ENCODE data around the gene OR2B2. TPM values are rescaled to one million over a fixed set of nuclear protein-coding genes. Genes with fewer than 3 reads are reported as not detected.
"Not testable (repeated sequence)": the region's sequence is repeated elsewhere in the genome, so short reads cannot be mapped to it uniquely, and the experiment has no call there.

Gene OR2B2
- total RNA-seq, result not detected

GRCh38 chr6:27911956-27912446, at the start of gene OR2B2:
Gene OR2B2 (minus strand): TSS chr6:27912396. CDS start chr6:27912319, 77 bp downstream.
- 72 to 74% methylated on average over 2 of the region's 2 CpGs for WGBS, 2 donors
- no peak within 1 kb of the TSS for H3K4me3 ChIP-seq
- no peaks in the 10 kb centered on the region for H3K36me3 ChIP-seq
- intact Hi-C loops (cut with DNase I), result no loop called here
- TF ChIP-seq POLR2A (IDR thresholded peaks at IDR 0.05) (no peak), CTCF (IDR thresholded peaks at IDR 0.05) (no peak)
- H3K4me1 ChIP-seq, result no peaks in the 10 kb centered on the region
- H3K9me3 ChIP-seq, result no peaks in the 10 kb centered on the region
- peaks cover 0 to 4% (median 0%) of the 10 kb centered on the region in 4 donors for H3K27me3 ChIP-seq
- no peak within 1 kb of the TSS for H3K27ac ChIP-seq
- DNase-seq, result no peak

- H3K27me3 ChIP-seq, result peaks cover 0 to 8% (median 0%) of the 10 kb centered on the region in 4 donors
- intact Hi-C loops (cut with DNase I), result no loop called here
- no peak overlapping the region for H3K4me3 ChIP-seq
- no peaks in the 10 kb centered on the region for H3K36me3 ChIP-seq
- no peaks in the 10 kb centered on the region for H3K4me1 ChIP-seq
- DNase-seq, result no peak
- TF ChIP-seq POLR2A (IDR thresholded peaks at IDR 0.05) (no peak), CTCF (IDR thresholded peaks at IDR 0.05) (no peak)
- WGBS, 2 donors, result 60 to 70% methylated on average over 4 of the region's 4 CpGs
- no peak overlapping the region for H3K27ac ChIP-seq
- H3K9me3 ChIP-seq, result no peaks in the 10 kb centered on the region
These were observed 45.3 kb upstream of the OR2B2 start for GRCh38 chr6:27957516-27957915.

- Histone ChIP-seq H3K27ac (no peak within 1 kb of the TSS), H3K4me3 (no peak within 1 kb of the TSS), H3K4me1 (no peaks in the 10 kb centered on the region), H3K9me3 (no peaks in the 10 kb centered on the region), H3K27me3 (peaks cover 0 to 14% (median 0%) of the 10 kb centered on the region in 4 donors), H3K36me3 (no peaks in the 10 kb centered on the region)
- no peak for DNase-seq
- 25 to 27% methylated on average over 1 of the region's 1 CpG for WGBS, 2 donors
- intact Hi-C loops (cut with DNase I), result no loop called here
- TF ChIP-seq CTCF (IDR thresholded peaks at IDR 0.05) (no peak), POLR2A (IDR thresholded peaks at IDR 0.05) (no peak)
These were observed 44.7 kb upstream of the OR2B2 start, which contains the start of gene OR2B6 for GRCh38 chr6:27956941-27957340. Gene OR2B6 (plus strand): TSS chr6:27957241. CDS start chr6:27957241, 0 bp downstream.

GRCh38 chr6:27951040-27951439, 38.8 kb upstream of the OR2B2 start:
- Histone ChIP-seq H3K4me3 (no peak overlapping the region), H3K4me1 (no peaks in the 10 kb centered on the region), H3K36me3 (no peaks in the 10 kb centered on the region), H3K27me3 (peaks cover 0 to 16% (median 0%) of the 10 kb centered on the region in 4 donors), H3K9me3 (no peaks in the 10 kb centered on the region), H3K27ac (no peak overlapping the region)
- intact Hi-C loops (cut with DNase I), result no loop called here
- no peak for TF ChIP-seq CTCF (IDR thresholded peaks at IDR 0.05)
- no peak for TF ChIP-seq POLR2A (IDR thresholded peaks at IDR 0.05)
- WGBS, 2 donors, result 32 to 43% methylated on average over 1 of the region's 1 CpG
- no peak for DNase-seq

GRCh38 chr6:27948237-27948636, 36.0 kb upstream of the OR2B2 start:
- intact Hi-C loops (cut with DNase I), result no loop called here
- no peaks in the 10 kb centered on the region for H3K9me3 ChIP-seq
- no peak for TF ChIP-seq CTCF (IDR thresholded peaks at IDR 0.05)
- no peak for TF ChIP-seq POLR2A (IDR thresholded peaks at IDR 0.05)
- no peaks in the 10 kb centered on the region for H3K4me1 ChIP-seq
- no peak overlapping the region for H3K4me3 ChIP-seq
- no peak for DNase-seq
- no peaks in the 10 kb centered on the region for H3K36me3 ChIP-seq
- 62 to 85% methylated on average over 1 of the region's 1 CpG for WGBS, 2 donors
- H3K27me3 ChIP-seq, result peaks cover 0 to 8% (median 0%) of the 10 kb centered on the region in 4 donors
- no peak overlapping the region for H3K27ac ChIP-seq

GRCh38 chr6:27943072-27943471, 30.9 kb upstream of the OR2B2 start:
- H3K36me3 ChIP-seq; H3K27me3 ChIP-seq; H3K27ac ChIP-seq; H3K9me3 ChIP-seq; H3K4me3 ChIP-seq; H3K4me1 ChIP-seq; intact Hi-C loops (cut with DNase I); DNase-seq: not testable (repeated sequence)
- WGBS, 2 donors, result 42 to 49% methylated on average over 4 of the region's 6 CpGs

Data from esophagus squamous epithelium (tissue), 5 donors.